ENCODE results near the gene POLD4. TPM values are rescaled to one million over a fixed set of nuclear protein-coding genes. Genes with fewer than 3 reads are reported as not detected.
"Not testable (repeated sequence)": the region's sequence is repeated elsewhere in the genome, so short reads cannot be mapped to it uniquely, and the experiment has no call there.

The POLD4 gene
- polyA plus RNA-seq (2013, experiment 1 of 2), result 16.3 TPM
- 19.7 TPM for polyA plus RNA-seq (2013, experiment 2 of 2)

DNA sequence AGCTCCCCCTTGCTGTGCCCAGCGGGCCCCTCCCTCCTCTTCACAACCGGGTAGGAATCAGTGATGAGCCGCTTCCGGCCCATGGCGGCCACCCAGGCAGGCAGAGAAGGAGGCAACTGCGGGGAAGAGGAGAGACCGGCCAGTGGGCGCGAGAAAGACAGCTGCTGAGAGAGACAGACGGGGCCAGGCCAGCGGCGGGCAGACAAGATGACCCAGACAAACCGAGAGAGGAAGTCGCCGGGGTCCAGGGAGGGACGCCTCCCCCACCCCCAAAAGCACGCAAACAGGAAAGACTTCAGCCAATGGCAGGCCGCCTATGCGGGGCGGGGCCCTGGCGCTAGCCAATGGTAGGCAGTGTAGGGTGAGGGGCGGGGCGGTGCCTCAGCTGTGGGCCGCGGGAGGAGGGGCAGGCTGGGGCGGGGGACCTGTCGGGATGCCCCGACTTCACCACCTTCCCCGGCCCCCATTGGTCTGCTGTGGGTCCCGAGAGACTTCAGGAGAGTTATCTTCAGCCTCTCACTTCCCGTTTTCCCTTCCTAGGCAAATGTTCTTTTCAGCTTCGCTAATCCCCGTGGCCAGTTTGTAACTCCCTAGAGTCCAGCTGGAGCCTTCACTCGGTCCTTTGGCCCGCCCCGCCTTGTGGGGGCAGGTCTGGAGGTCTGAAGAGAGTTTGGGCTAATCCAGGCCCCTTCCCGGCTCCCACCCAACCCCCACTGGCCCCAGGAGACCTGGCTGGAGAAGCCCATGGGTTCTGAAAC lies at the start of gene POLD4:
Gene POLD4 (minus strand): TSS at position 230 of the 758 bp plus-strand sequence. CDS start 147 bp downstream, at position 83.
- Histone ChIP-seq H3K36me3 (ENCODE audit: insufficient read depth, low read length) (no peaks in the 10 kb centered on the region), H3K9ac (ENCODE audit: low read depth, low read length) (peak within 1 kb of the TSS; percentile 67), H3K9me3 (ENCODE audit: insufficient read depth, low read depth, low read length) (no peaks in the 10 kb centered on the region), H3K27ac (ENCODE audit: low read depth, low read length) (peak within 1 kb of the TSS; percentile 89), H3K4me1 (ENCODE audit: insufficient read depth, low read length) (peaks cover 23% of the 10 kb centered on the region; the same call in 1 of the 2 replicates), H3K4me3 (ENCODE audit: low read length) (peak within 1 kb of the TSS; percentile 65), H3K27me3 (ENCODE audit: insufficient read depth, low read length) (no peaks in the 10 kb centered on the region)
- under 1% methylated on average over 37 of the region's 37 CpGs for WGBS

DNA sequence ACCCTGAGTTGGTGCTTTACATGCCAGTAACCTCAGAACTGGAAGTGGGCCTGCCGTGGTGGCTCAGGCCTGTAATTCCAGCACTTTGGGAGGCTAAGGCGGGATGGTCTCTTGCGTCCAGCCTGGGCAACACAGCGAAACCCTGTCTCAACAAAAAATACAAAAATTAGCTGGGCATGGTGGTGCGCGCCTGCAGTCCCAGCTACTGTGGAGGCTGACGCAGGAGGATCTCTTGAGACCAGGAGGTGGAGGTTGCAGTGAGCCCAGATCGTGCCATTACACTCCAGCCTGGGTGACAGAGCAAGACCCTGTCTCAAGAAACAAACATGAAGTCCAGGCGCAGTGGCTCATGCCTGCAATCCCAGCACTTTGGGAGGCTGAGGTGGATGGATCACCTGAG lies 49.7 kb upstream of the POLD4 start:
- not testable (repeated sequence) for H3K27ac ChIP-seq (ENCODE audit: low read depth, low read length); H3K4me3 ChIP-seq (ENCODE audit: low read length); H3K9me3 ChIP-seq (ENCODE audit: insufficient read depth, low read depth, low read length); H3K4me1 ChIP-seq (ENCODE audit: insufficient read depth, low read length); H3K27me3 ChIP-seq (ENCODE audit: insufficient read depth, low read length); H3K9ac ChIP-seq (ENCODE audit: low read depth, low read length)
- peaks cover 24% of the 10 kb centered on the region for H3K36me3 ChIP-seq (ENCODE audit: insufficient read depth, low read length)
- WGBS, result 96% methylated on average over 9 of the region's 9 CpGs

DNA sequence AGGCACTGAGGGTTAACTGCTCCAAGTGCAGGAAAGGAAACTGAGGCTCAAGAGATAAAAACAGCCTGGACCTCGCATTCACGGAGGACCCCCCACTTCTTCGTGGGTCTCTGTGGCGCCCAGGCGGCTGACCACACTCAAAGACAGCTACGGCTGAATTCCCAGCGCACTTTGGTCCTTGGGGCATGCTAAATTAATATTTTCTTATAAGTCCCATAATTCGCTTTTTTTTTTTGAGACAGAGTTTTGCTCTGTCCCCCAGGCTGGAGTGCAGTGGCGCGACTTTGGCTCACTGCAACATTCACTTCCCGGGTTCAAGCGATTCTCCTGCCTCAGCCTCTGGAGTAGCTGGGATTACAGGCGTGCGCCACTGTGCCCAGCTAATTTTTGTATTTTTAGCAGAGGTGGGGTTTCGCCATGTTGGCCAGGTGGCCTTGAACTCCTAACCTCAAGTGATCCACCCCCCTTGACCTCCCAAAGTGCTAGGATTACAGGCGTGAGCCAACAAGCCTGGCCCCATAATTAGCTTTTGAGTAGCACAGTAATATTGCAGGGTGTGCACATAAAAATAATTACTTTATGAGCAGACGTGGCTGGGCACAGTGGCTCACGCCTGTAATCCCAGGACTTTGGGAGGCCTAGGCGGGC lies 49.0 kb upstream of the POLD4 start:
- H3K9ac ChIP-seq (ENCODE audit: low read depth, low read length); H3K4me1 ChIP-seq (ENCODE audit: insufficient read depth, low read length); H3K27me3 ChIP-seq (ENCODE audit: insufficient read depth, low read length); H3K9me3 ChIP-seq (ENCODE audit: insufficient read depth, low read depth, low read length): not testable (repeated sequence)
- WGBS, result 82% methylated on average over 19 of the region's 19 CpGs
- Histone ChIP-seq H3K36me3 (ENCODE audit: insufficient read depth, low read length) (peaks cover 32% of the 10 kb centered on the region), H3K27ac (ENCODE audit: low read depth, low read length) (peak overlapping the region; percentile 56), H3K4me3 (ENCODE audit: low read length) (peak overlapping the region; percentile 25; the same call in 1 of the 2 replicates)

DNA sequence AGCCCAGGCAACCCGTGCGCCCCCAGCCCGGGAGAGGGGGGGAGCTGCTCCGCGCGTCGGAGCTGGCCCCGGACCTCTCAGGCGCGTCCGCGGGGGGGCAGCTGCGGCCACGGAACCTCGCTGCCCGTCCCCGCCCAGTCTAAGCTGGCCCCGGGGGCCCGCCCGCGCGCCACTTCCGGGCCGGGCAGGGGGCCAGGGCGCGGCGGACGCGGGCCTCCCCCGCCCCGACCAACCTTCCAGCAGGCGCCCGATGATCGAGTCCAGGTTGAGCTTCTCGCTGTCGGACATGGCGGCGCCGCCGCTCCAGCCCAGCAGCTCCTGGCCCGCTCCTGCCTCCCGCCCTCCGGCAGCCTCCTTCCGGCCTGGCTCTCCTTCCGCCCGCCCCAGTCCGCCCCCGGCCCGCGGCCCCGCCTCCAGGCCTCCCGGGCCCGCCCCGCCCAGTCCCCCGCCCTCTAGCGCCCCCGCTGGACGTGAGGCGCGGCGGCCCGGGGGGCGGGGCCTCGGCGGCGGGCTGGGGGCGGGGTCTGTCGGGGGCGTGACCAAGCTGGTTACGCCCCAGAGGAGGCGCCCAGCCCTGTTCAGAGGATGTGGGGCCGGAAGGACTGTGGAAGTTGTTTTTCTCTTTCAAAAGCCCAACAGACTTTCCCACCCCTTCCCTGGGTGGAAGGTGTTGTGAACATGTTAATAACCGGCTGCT lies 48.3 kb upstream of the POLD4 start, which contains the start of gene PPP1CA:
Gene PPP1CA (minus strand): TSS at position 364 of the 697 bp plus-strand sequence. CDS start 76 bp downstream, at position 288.
- Histone ChIP-seq H3K27ac (ENCODE audit: low read depth, low read length) (peak within 1 kb of the TSS; percentile 92), H3K9me3 (ENCODE audit: insufficient read depth, low read depth, low read length) (no peaks in the 10 kb centered on the region), H3K27me3 (ENCODE audit: insufficient read depth, low read length) (no peaks in the 10 kb centered on the region), H3K36me3 (ENCODE audit: insufficient read depth, low read length) (peaks cover 35% of the 10 kb centered on the region), H3K4me3 (ENCODE audit: low read length) (peak within 1 kb of the TSS; percentile 90), H3K4me1 (ENCODE audit: insufficient read depth, low read length) (0 out of 2 replicates have a peak, but pooled peaks cover 4% of the 10 kb centered on the region), H3K9ac (ENCODE audit: low read depth, low read length) (peak within 1 kb of the TSS; percentile 89)
- WGBS, result under 1% methylated on average over 65 of the region's 73 CpGs

DNA sequence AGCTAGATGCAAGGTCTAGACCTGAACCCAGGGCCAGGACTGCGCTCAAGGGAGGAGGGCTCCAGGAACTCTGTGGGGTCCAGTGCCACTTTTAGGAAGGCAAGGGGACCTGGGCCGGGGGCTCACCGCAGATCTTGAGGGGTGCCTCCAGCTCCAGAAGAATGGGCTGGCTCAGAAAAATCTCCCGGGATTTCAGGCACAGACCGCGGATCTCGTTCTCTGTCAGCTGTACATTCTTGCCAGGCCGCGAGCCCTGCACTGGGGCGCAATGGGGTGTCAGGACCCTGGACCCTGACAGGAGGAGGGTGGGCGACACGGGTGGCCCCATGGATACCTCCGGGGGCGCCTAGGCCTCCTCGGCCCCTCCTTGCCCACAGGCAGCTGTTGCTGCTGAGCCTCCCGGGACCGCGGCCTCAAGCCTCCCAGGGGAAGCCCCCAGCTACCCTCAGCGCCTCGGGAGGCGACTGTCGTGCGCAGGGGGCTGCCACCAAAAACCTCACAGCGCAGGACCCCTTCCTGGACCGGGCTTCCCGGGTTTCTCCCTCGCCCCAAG lies 47.7 kb upstream of the POLD4 start:
- Histone ChIP-seq H3K27me3 (ENCODE audit: insufficient read depth, low read length) (no peaks in the 10 kb centered on the region), H3K4me1 (ENCODE audit: insufficient read depth, low read length) (0 out of 2 replicates have a peak, but pooled peaks cover 4% of the 10 kb centered on the region), H3K9me3 (ENCODE audit: insufficient read depth, low read depth, low read length) (no peaks in the 10 kb centered on the region), H3K27ac (ENCODE audit: low read depth, low read length) (peak overlapping the region; percentile 92; the same call in 1 of the 2 replicates), H3K9ac (ENCODE audit: low read depth, low read length) (peak overlapping the region; percentile 89), H3K36me3 (ENCODE audit: insufficient read depth, low read length) (peaks cover 37% of the 10 kb centered on the region), H3K4me3 (ENCODE audit: low read length) (peak overlapping the region; percentile 90)
- 9% methylated on average over 27 of the region's 27 CpGs for WGBS

DNA sequence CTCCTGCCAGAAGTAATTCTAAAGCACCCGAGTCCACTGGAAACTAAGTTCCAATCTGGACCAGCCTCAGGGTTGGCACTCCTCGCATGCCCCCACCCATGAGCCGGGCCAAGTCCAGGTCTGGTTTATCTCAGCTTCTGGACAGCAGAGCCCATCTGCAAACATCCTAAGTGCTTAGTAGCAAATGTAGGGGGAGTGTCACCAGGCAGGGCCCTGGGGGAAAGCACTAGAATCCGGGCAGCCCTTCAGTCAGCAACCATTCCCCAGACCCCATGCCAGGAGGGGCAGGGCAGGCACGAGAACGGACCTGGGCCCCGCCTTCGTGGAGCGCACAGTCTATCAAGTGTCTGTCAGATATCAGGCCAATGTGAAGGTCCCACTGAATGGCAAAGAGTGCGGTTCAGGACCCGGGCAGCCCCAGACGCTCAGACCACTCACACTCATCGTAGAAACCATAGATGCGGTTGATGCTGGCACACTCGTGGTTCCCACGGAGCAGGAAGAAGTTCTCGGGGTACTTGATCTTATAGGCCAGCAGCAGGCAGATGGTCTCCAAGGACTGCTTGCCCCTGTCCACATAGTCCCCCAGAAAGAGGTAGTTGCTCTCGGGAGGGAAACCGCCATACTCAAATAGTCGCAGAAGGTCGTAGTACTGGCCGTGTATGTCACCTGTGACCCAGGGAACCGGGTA lies 47.0 kb upstream of the POLD4 start:
- WGBS, result 79% methylated on average over 23 of the region's 23 CpGs
- Histone ChIP-seq H3K27ac (ENCODE audit: low read depth, low read length) (no peak overlapping the region), H3K4me1 (ENCODE audit: insufficient read depth, low read length) (0 out of 2 replicates have a peak, but pooled peaks cover 4% of the 10 kb centered on the region), H3K36me3 (ENCODE audit: insufficient read depth, low read length) (peaks cover 40% of the 10 kb centered on the region), H3K27me3 (ENCODE audit: insufficient read depth, low read length) (no peaks in the 10 kb centered on the region), H3K4me3 (ENCODE audit: low read length) (peak overlapping the region; percentile 90), H3K9me3 (ENCODE audit: insufficient read depth, low read depth, low read length) (no peaks in the 10 kb centered on the region), H3K9ac (ENCODE audit: low read depth, low read length) (peak overlapping the region; percentile 89)

DNA sequence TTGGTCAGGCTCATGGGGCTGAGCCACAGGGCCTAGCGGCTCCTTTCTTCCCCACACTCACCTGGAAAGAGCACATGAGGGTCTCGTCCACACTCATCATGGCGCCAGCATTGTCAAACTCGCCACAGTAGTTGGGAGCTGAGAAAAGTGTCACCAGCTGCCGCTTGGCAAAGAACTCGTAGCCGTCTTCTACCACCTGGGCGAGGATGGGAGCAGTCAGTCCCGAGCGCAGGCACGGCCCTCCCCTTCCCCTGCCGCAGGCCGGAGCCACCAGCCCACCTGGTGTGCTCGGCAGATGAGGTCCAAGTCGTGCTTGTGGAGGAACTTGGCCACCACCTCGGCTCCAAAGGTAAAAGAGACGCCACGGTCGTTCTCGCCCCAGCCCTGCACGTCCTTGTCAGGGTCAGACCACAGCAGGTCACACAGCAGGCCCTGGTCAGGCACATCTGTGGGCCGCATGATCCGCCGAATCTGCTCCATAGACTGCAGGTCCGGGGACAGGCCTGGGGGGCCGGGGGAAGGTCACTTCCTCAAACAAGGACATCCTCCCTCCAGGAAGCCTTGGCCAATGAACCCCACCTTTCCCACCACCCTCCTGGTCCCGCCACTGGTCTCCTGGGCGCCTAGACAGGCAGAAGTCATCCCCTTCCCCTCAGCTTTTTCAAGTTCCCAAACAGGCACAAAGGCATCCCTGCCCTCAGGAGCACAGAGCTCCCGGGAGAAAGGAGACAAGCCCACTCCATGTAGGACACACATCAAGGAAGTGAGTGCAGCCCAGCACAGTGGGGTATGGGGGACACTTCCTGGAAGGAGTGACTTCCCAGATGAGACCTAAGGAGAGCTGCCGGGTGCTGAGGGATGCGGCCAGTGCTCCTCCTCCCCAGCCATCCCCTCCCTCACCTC lies 45.6 kb upstream of the POLD4 start:
- Histone ChIP-seq H3K9ac (ENCODE audit: low read depth, low read length) (no peak overlapping the region), H3K9me3 (ENCODE audit: insufficient read depth, low read depth, low read length) (no peaks in the 10 kb centered on the region), H3K27ac (ENCODE audit: low read depth, low read length) (no peak overlapping the region), H3K36me3 (ENCODE audit: insufficient read depth, low read length) (peaks cover 44% of the 10 kb centered on the region), H3K4me3 (ENCODE audit: low read length) (no peak overlapping the region), H3K4me1 (ENCODE audit: insufficient read depth, low read length) (0 out of 2 replicates have a peak, but pooled peaks cover 4% of the 10 kb centered on the region), H3K27me3 (ENCODE audit: insufficient read depth, low read length) (no peaks in the 10 kb centered on the region)
- whole genome bisulfite sequencing, result 94% methylated on average over 31 of the region's 31 CpGs

DNA sequence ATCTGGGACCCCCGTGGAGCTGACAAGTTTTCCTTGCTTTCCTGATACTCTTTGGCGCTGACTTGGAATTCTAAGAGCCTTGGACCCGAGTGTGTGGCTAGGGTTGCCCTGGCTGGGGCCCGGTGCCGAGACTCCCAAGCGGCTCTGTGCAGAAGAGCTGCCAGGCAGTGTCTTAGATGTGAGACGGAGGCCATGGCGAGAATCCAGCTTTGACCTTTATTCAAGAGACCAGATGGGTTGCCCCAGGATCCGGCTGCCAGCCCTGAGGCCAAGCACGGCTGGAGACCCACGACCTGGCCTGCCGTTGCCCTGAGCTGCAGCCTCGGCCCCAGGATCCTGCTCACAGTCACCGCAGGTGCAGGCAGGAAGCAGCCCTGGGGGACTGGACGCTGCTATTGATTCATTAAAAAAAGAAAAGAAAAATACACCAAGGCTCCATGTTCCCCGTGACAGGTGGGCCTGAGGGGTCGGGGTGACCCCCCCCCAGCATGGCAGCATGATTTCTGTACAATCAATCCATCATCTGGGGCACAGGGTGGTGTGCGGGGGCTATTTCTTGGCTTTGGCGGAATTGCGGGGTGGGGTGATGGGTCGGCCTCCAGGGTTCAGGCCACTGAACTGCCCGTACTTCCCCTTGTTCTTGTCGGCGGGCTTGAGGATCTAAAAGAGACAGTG lies 44.8 kb upstream of the POLD4 start:
- 92% methylated on average over 24 of the region's 24 CpGs for WGBS
- 0 out of 2 replicates have a peak, but pooled peaks cover 4% of the 10 kb centered on the region for H3K4me1 ChIP-seq (ENCODE audit: insufficient read depth, low read length)
- H3K9ac ChIP-seq (ENCODE audit: low read depth, low read length), result no peak overlapping the region

DNA sequence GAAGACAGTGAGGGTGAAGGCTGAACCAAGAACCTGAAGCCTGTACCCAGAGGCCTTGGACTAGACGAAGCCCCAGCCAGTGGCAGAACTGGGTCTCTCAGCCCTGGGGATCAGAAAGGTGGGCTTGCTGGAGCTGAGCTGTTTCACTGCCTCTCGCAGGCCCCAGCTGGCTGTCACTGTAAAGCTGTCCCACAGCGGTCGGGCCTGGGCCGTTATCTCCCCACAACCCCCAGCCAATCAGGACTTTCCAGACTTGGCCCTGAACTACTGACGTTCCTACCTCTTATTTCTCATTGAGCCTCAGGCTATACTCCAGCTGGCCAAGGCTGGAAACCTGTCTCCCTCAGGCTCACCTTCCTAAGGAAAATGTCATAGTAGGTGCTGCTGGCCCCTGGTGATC lies 44.2 kb upstream of the POLD4 start:
- Histone ChIP-seq H3K4me1 (ENCODE audit: insufficient read depth, low read length) (0 out of 2 replicates have a peak, but pooled peaks cover 4% of the 10 kb centered on the region), H3K27me3 (ENCODE audit: insufficient read depth, low read length) (no peaks in the 10 kb centered on the region), H3K27ac (ENCODE audit: low read depth, low read length) (peak overlapping the region; percentile 49; the same call in 1 of the 2 replicates), H3K4me3 (ENCODE audit: low read length) (no peak overlapping the region), H3K9me3 (ENCODE audit: insufficient read depth, low read depth, low read length) (no peaks in the 10 kb centered on the region), H3K36me3 (ENCODE audit: insufficient read depth, low read length) (peaks cover 44% of the 10 kb centered on the region), H3K9ac (ENCODE audit: low read depth, low read length) (no peak overlapping the region; the same call in 1 of the 2 replicates)
- 84% methylated on average over 6 of the region's 6 CpGs for WGBS

More for the DNA sequence above, 44.8 kb upstream of the POLD4 start:
- Histone ChIP-seq H3K27ac (ENCODE audit: low read depth, low read length) (no peak overlapping the region), H3K4me3 (ENCODE audit: low read length) (no peak overlapping the region), H3K9me3 (ENCODE audit: insufficient read depth, low read depth, low read length) (no peaks in the 10 kb centered on the region), H3K36me3 (ENCODE audit: insufficient read depth, low read length) (peaks cover 44% of the 10 kb centered on the region), H3K27me3 (ENCODE audit: insufficient read depth, low read length) (no peaks in the 10 kb centered on the region)

Data from HUES64 (cell line).